Vagina (tissue), 2 donors: ENCODE results near the gene TNS2.

Source experiments
- CTCF ChIP-seq, 3 experiments: fragments of 450-650 bp in 2 of 3; fragments of 200-600 bp in 1 of 3; sonication (generic) in 1 of 3; IDR thresholded peaks; one replicate each; pipeline ENCODE4 v1.5.1; 2017 to 2019; ENCODE audit warnings: antibody characterized with exemption in 3 of 3, mild to moderate bottlenecking in 2 of 3, moderate library complexity in 2 of 3
- POLR2A ChIP-seq, 2 donors: fragments of 450-650 bp; IDR thresholded peaks; one replicate each; pipeline ENCODE4 v1.6.1; 2017; ENCODE audit warnings: antibody characterized with exemption in 2 of 2, mild to moderate bottlenecking in 2 of 2, moderate library complexity in 2 of 2

- TF ChIP-seq CTCF (IDR thresholded peaks at IDR 0.05), result peak in 1 of 3 experiments; percentile 11
- peak in 1 of 2 donors; percentile 99 for TF ChIP-seq POLR2A (IDR thresholded peaks at IDR 0.05)
Observed at GRCh38 chr12:53046655-53047220, 3.1 kb upstream of the TNS2 start.
